GM19468 (cell line): ENCODE measurements around the gene PARP15.

ENCODE experiments used
- ATAC-seq: cut with Tn5 transposase; IDR thresholded peaks from one replicate; pipeline ENCODE4 v1.9.1; 2021; ENCODE audit warnings: mild to moderate bottlenecking, moderate library complexity, moderate number of reproducible peaks; ENCODE audit not compliant: unreplicated experiment; ENCODE audit errors: extremely low read depth

The PARP15 gene

DNA sequence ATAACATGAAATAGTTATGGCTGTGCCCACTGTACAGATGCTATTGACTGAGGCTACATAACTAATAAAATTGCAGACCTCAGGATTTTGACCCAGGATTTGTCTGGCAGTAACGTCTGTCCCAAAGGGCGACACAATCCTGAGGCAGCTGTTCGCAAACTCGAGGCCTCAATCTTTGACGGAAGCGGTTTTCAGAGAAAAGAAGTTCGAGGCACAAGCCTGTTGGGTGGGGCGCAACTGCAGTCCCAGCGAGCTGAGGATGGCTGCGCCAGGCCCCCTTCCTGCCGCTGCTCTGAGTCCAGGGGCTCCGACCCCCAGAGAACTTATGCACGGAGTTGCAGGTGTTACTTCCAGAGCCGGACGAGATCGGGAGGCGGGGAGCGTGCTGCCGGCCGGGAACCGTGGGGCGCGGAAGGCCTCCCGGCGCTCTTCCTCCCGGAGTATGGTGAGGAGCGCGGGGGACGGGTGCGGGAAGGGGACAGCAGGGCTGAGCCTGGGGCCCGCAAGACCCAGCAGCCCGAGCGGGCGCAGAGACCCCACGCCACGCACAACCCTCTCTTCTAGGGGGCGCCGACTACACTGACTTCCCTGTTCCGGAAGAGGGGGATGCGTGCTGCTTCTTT is at the start of gene PARP15:
TSS of gene PARP15 (plus strand) at position 242 of the 623 bp plus-strand sequence. CDS start at position 260, 18 bp downstream.
- ATAC-seq, result no peak

DNA sequence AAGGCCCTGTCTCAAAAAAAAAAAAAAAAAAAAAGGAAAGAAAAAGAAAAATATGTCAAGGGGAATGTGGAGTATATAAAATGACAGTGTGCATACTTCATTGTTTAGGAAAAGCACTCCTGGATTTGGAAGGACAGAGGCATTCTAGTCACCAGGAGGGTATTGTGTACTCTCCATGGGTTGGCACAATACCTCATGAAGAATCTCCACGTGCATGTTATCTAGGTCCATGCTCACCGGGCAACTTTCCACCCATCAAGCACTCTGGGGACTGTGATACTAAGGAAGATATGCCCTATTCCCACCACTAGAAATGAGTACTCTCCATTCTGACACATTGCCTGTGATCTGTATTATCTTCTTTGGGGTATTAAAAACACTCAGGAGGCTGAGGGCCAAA is 47.3 kb upstream of the PARP15 start:
- no peak for ATAC-seq

GRCh38 chr3:122533480-122533879 is 44.0 kb upstream of the PARP15 start:
- ATAC-seq, result no peak

DNA sequence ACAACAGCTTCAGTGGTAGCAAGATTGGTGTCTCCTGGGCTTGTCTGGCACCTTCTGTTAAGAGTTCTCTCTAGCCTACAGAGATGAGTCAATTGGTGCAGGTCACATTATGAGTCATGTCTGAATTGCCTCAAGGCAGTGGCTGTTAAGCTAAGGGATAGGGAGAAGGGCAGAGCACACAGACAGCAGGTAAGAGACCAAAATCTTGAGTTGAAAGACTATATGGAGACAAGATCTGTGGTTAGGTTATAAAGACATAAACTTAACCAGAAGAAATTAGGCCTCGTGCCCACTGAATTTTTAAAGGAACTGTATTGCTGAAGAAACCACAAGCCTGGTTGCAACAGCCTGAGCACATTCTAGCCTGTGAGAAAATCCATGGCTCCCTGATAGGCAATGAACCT is 43.5 kb upstream of the PARP15 start:
- ATAC-seq, result peak; percentile 88

GRCh38 chr3:122535964-122536631 is 41.4 kb upstream of the PARP15 start:
- no peak for ATAC-seq

DNA sequence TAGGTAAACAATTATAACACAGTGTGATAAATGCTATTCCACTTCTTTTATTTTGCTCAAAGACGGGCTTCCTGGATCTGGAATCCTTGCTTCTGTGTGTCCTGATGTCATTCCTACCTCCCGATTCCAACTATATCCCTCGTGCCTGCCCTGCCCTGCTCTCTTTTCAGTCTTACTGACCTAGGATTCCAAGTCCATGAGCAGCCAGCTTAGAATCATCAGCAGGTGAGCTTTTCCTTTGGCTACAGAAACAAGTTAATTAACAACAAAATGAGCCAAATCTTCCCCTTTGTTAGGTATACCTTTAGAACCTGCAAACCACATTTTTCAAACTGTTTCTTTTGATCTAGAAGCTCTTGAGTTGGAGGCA is 40.8 kb upstream of the PARP15 start:
- ATAC-seq, result no peak

DNA sequence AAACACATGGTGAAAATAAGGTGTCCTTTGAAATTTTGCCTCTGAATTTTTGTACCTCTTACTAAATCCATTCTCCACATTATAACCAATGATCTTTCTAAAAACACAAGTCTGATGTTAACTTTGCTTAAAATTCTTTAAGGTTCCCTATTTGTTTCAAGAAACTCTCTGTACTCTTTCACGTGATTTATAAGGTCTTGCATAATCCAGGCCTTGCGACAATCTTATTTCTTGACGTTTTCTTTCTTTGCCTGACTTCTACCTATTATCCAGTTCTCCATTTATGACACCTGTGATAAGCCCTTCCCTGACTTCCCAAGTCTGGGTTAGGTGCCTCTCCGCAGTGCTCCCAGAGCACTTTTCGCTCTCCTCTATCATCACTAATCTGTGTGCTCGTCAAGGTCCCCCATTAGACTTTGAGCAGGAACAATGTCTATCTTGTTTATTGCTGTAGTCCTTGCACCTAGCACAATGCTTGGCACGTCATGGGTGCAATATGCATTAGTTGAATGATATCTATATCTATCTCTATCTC is 38.4 kb upstream of the PARP15 start:
- no peak for ATAC-seq

GRCh38 chr3:122546151-122546550 is 31.3 kb upstream of the PARP15 start:
- no peak for ATAC-seq

GRCh38 chr3:122548076-122548475 is 29.4 kb upstream of the PARP15 start:
- ATAC-seq, result no peak

GRCh38 chr3:122548619-122549018 is 28.8 kb upstream of the PARP15 start:
- no peak for ATAC-seq

GRCh38 chr3:122553171-122553570 is 24.3 kb upstream of the PARP15 start:
- ATAC-seq, result no peak

- ATAC-seq, result no peak
Observed at GRCh38 chr3:122555275-122556071, 22.0 kb upstream of the PARP15 start.

DNA sequence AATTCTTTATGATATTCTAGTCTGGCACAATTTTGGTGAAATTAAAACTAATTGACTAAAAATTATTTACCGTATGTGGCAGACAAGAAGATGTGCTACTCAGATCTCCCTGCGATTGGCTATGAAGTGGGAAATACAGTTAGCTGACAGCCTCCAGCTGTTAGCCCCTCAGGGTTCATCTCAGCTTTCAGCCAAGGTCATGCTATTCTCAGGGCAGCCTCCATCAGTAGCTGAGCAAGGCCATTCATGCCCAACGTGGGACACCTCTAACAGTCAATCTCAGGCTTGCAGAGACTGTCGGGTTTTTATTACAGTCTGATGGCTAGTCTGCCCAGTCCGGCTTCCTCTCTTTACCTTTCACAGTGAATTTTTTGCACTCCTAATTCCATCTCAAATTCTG is 20.1 kb upstream of the PARP15 start:
- ATAC-seq, result no peak

GRCh38 chr3:122558605-122559004 is 18.8 kb upstream of the PARP15 start:
- no peak for ATAC-seq

DNA sequence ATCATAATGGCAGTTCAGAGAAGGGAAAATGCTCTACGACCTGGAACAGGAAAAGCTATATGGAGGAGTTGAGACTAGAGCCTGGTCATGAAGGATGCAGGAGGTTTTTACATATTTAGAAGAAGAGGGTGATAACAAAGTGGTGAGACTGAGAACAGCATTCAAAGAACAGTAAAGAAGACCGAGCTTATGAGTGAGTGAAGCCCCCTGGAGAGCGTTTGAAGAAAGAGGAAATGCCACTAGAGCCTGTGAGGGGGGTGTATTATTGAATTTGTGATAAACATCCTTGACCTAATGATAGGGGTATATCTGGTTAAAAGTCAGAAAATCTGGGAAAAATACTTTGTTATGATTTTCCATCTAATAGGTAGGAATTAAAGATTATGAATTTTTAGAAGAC is 17.5 kb upstream of the PARP15 start:
- ATAC-seq, result no peak

- peak; percentile 50 for ATAC-seq
Observed at GRCh38 chr3:122560680-122561079, 16.8 kb upstream of the PARP15 start.

GRCh38 chr3:122562923-122563716 is 14.3 kb upstream of the PARP15 start:
- ATAC-seq, result no peak

DNA sequence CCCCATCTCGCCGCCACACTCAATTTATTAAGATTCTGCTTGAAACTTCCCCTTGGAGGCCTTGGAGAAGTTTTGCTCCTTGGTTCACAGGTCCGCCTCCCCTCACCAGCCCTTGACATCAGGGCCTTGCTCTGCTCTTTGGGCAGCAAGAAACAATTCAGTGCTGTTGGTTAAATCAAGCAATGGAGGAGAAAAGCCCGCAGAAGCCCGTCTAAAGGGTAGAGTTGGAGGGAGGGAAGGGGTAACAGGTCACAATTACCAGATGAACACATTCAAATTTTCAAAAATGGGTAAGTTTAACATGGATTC is 13.8 kb upstream of the PARP15 start:
- no peak for ATAC-seq

GRCh38 chr3:122564155-122564912 is 13.1 kb upstream of the PARP15 start, which contains the start of the genes DTX3L and PARP9:
Gene DTX3L, plus strand, starts transcription at chr3:122564338. Its CDS starts 89 bp downstream, at chr3:122564427.
Gene PARP9, minus strand, starts transcription at chr3:122564300. Its CDS starts 4,680 bp downstream, at chr3:122559620.
- no peak for ATAC-seq
